Thyroid gland (tissue), 4 donors: ENCODE measurements around the gene ZNF281. TPM values are rescaled to one million over a fixed set of nuclear protein-coding genes. Genes with fewer than 3 reads are reported as not detected.

ENCODE experiments used
- DNase-seq, 2 donors: peaks; one replicate each; pipeline ENCODE4 v3.0.0-alpha.2; 2019
- H3K27ac ChIP-seq, 3 donors: fragments of 200-600 bp; sonication (generic); 1 replicate in 2 of 3; 2 replicates in 1 of 3; pipeline ENCODE4 v1.5.1; 2016 to 2019; ENCODE audit warnings: mild to moderate bottlenecking in 1 of 3, moderate library complexity in 1 of 3
- H3K27me3 ChIP-seq: fragments of 200-600 bp; sonication (generic); one replicate; pipeline ENCODE4 v1.5.1; 2019
- H3K36me3 ChIP-seq, 2 donors: fragments of 200-600 bp; sonication (generic); one replicate each; pipeline ENCODE4 v1.5.1; 2016 to 2019
- H3K4me1 ChIP-seq, 2 donors: fragments of 200-600 bp; sonication (generic); one replicate each; pipeline ENCODE4 v1.5.1; 2017 to 2019
- H3K4me3 ChIP-seq, 3 donors: fragments of 200-600 bp; sonication (generic); replicated peaks in 1 of 3; 1 replicate in 2 of 3; 2 replicates in 1 of 3; pipeline ENCODE4 v1.5.1; 2016; ENCODE audit warnings: mild to moderate bottlenecking in 1 of 3
- H3K9me3 ChIP-seq: fragments of 200-600 bp; sonication (generic); one replicate; pipeline ENCODE4 v1.5.1; 2017
- CTCF ChIP-seq, 6 experiments: fragments of 200-600 bp in 3 of 6; fragments of 450-650 bp in 3 of 6; sonication (generic) in 3 of 6; IDR thresholded peaks; one replicate each; pipeline ENCODE4 v1.5.1; 2016 to 2019; ENCODE audit warnings: antibody characterized with exemption in 6 of 6, mild to moderate bottlenecking in 2 of 6, inconsistent platforms in 1 of 6, moderate library complexity in 1 of 6
- POLR2A ChIP-seq, 2 donors: fragments of 450-650 bp; IDR thresholded peaks; one replicate each; pipeline ENCODE4 v1.6.1; 2017; ENCODE audit warnings: antibody characterized with exemption in 2 of 2, mild to moderate bottlenecking in 2 of 2, moderate library complexity in 1 of 2
- WGBS, 2 donors: methylation state at CpG; one replicate each; pipeline ENCODE4 v1.1.5; 2017; 5-methylcytosine and 5-hydroxymethylcytosine counted together
- intact Hi-C: fragments of 100-400 bp; cut with DNase I; formaldehyde crosslinking; loops from one replicate; pipeline ENCODE4 v1.15.1; 2023
- total RNA-seq, 4 donors: library from RNA; depleted of rRNA; stranded (reverse); fragments of >200 nt; gene quantifications; one replicate each; pipeline ENCODE4 v1.2.3, GENCODE V29; 2016

ZNF281 gene
- total RNA-seq, 4 donors from 2014 or later = 9.8 to 16.9 (median 12.5) TPM

GRCh38 chr1:200369706-200370105 lies 40.1 kb downstream of the ZNF281 start:
- Histone ChIP-seq H3K36me3 (no peaks in the 10 kb centered on the region), H3K4me1 (peaks cover 5 to 12% of the 10 kb centered on the region in 2 donors), H3K27ac (no peak overlapping the region), H3K27me3 (no peaks in the 10 kb centered on the region), H3K4me3 (no peak overlapping the region), H3K9me3 (no peaks in the 10 kb centered on the region)
- WGBS, 2 donors = 91% methylated on average over 2 of the region's 2 CpGs
- DNase-seq = no peak
- TF ChIP-seq CTCF (IDR thresholded peaks at IDR 0.05) (no peak), POLR2A (IDR thresholded peaks at IDR 0.05) (no peak)
- intact Hi-C loops = no loop called here

GRCh38 chr1:200369131-200369530 lies 40.7 kb downstream of the ZNF281 start:
- no peak overlapping the region for H3K27ac ChIP-seq
- H3K4me1 ChIP-seq = peaks cover 0 to 9% of the 10 kb centered on the region in 2 donors
- intact Hi-C loops = no loop called here
- TF ChIP-seq CTCF (IDR thresholded peaks at IDR 0.05) (no peak), POLR2A (IDR thresholded peaks at IDR 0.05) (no peak)
- H3K9me3 ChIP-seq = no peaks in the 10 kb centered on the region
- H3K4me3 ChIP-seq = no peak overlapping the region
- no peak for DNase-seq
- H3K27me3 ChIP-seq = no peaks in the 10 kb centered on the region
- H3K36me3 ChIP-seq = no peaks in the 10 kb centered on the region
- 91 to 95% methylated on average over 4 of the region's 4 CpGs for WGBS, 2 donors

- intact Hi-C loops = no loop called here
- Histone ChIP-seq H3K4me3 (no peak overlapping the region), H3K27me3 (no peaks in the 10 kb centered on the region), H3K27ac (no peak overlapping the region), H3K9me3 (no peaks in the 10 kb centered on the region), H3K4me1 (peaks cover 0 to 8% of the 10 kb centered on the region in 2 donors), H3K36me3 (no peaks in the 10 kb centered on the region)
- 89 to 93% methylated on average over 6 of the region's 6 CpGs for WGBS, 2 donors
- no peak for DNase-seq
- no peak for TF ChIP-seq CTCF (IDR thresholded peaks at IDR 0.05)
- TF ChIP-seq POLR2A (IDR thresholded peaks at IDR 0.05) = no peak
Observed at GRCh38 chr1:200368556-200368955, 41.3 kb downstream of the ZNF281 start.

GRCh38 chr1:200367841-200368534 lies 41.8 kb downstream of the ZNF281 start:
- no peak for DNase-seq
- H3K27ac ChIP-seq = no peak overlapping the region
- no peaks in the 10 kb centered on the region for H3K9me3 ChIP-seq
- H3K27me3 ChIP-seq = no peaks in the 10 kb centered on the region
- WGBS, 2 donors = 87 to 88% methylated on average over 3 of the region's 3 CpGs
- TF ChIP-seq CTCF (IDR thresholded peaks at IDR 0.05) (no peak), POLR2A (IDR thresholded peaks at IDR 0.05) (no peak)
- H3K4me1 ChIP-seq = peaks cover 0 to 5% of the 10 kb centered on the region in 2 donors
- no peak overlapping the region for H3K4me3 ChIP-seq
- intact Hi-C loops = no loop called here
- H3K36me3 ChIP-seq = no peaks in the 10 kb centered on the region

GRCh38 chr1:200366577-200367253 lies 43.1 kb downstream of the ZNF281 start:
- H3K27me3 ChIP-seq = no peaks in the 10 kb centered on the region
- no peaks in the 10 kb centered on the region for H3K9me3 ChIP-seq
- TF ChIP-seq POLR2A (IDR thresholded peaks at IDR 0.05) (no peak), CTCF (IDR thresholded peaks at IDR 0.05) (no peak)
- no peak overlapping the region for H3K4me3 ChIP-seq
- WGBS, 2 donors = 71 to 77% methylated on average over 5 of the region's 5 CpGs
- no peaks in the 10 kb centered on the region for H3K36me3 ChIP-seq
- no peak overlapping the region for H3K27ac ChIP-seq
- peaks cover 0 to 5% of the 10 kb centered on the region in 2 donors for H3K4me1 ChIP-seq
- DNase-seq = no peak
- intact Hi-C loops = no loop called here
